ENCODE measurements around the gene BIN2.
A peak's percentile ranks its signal among the peaks of the same experiment; 100 is the strongest.

Gene BIN2

DNA sequence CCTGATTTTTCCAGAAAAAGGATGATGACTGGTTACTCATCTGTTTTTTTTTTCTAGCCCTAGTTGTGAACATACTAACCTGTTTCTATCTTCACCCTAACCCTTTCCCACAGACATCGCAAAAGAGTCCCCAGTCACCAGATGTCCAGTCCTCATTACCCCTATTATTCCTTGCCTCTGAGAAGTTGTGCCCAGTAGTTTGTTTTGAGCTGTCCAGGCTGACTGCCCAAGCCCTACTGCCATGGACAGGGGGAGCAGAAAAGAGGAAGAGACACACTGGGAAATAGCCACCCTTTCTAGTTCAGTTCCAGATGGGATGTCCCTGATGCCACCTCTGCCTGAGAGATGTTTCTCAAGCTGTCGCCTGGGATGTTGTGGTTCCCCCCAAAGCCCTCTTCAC lies 36.3 kb upstream of the BIN2 start:
- TF ChIP-seq CTCF (conservative IDR thresholded peaks at IDR 0.05; ENCODE audit: control insufficient read depth, insufficient read depth, low read depth, low read length), result no peak

GRCh38 chr12:51359851-51360250 lies 35.9 kb upstream of the BIN2 start:
- H3K4me3 ChIP-seq (ENCODE audit: control insufficient read depth, low read depth, low read length), result no peak overlapping the region
- DNase-seq (ENCODE audit: low read depth), result no peak
- no peak for TF ChIP-seq CTCF (conservative IDR thresholded peaks at IDR 0.05; ENCODE audit: control insufficient read depth, insufficient read depth, low read depth, low read length)

More for the DNA sequence above, 36.3 kb upstream of the BIN2 start:
- no peak overlapping the region for H3K4me3 ChIP-seq (ENCODE audit: control insufficient read depth, low read depth, low read length)
- no peak for DNase-seq (ENCODE audit: low read depth)

- DNase-seq (ENCODE audit: low read depth), result no peak
- no peak overlapping the region for H3K4me3 ChIP-seq (ENCODE audit: control insufficient read depth, low read depth, low read length)
- no peak for TF ChIP-seq CTCF (conservative IDR thresholded peaks at IDR 0.05; ENCODE audit: control insufficient read depth, insufficient read depth, low read depth, low read length)
These were observed 34.5 kb upstream of the BIN2 start for GRCh38 chr12:51358496-51358895.

- no peak overlapping the region for H3K4me3 ChIP-seq (ENCODE audit: control insufficient read depth, low read depth, low read length)
- DNase-seq (ENCODE audit: low read depth), result no peak
- TF ChIP-seq CTCF (conservative IDR thresholded peaks at IDR 0.05; ENCODE audit: control insufficient read depth, insufficient read depth, low read depth, low read length), result no peak
These were observed 33.5 kb upstream of the BIN2 start for GRCh38 chr12:51357374-51358047.

DNA sequence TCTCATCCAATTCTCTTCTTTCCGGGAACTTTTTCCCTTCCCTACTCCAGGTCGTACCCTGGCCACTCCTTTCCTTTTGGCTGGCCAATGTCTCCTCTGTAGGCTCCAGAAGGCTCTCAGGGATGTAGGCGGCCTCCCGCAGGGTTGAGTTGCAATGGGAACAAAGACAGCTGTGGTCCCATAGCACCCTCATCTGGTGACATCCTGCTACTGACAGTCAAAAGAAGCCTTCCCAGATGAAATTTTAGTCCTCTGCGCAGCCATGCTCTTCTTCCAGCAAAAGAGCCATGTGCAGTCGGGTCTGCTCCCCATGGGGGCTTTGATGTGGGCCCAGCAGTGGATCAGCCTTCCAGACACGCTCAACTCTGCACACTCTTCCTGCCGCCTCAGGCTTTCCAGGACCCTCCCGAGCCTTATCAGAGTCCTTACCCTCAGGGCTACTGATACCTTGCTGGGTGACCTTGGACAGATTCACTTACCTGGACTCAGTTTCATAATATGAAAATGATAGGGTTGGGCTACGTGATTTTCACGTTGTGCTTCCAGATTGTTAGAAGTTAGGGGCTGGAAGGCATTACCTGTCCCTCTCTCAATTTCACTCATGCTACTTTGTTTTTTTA lies 28.0 kb upstream of the BIN2 start:
- peak; percentile 69 for DNase-seq (ENCODE audit: low read depth)
- no peak overlapping the region for H3K4me3 ChIP-seq (ENCODE audit: control insufficient read depth, low read depth, low read length)
- TF ChIP-seq CTCF (conservative IDR thresholded peaks at IDR 0.05; ENCODE audit: control insufficient read depth, insufficient read depth, low read depth, low read length), result peak; percentile 83

- DNase-seq (ENCODE audit: low read depth), result no peak
- no peak for TF ChIP-seq CTCF (conservative IDR thresholded peaks at IDR 0.05; ENCODE audit: control insufficient read depth, insufficient read depth, low read depth, low read length)
- H3K4me3 ChIP-seq (ENCODE audit: control insufficient read depth, low read depth, low read length), result no peak overlapping the region
These were observed 25.1 kb upstream of the BIN2 start for GRCh38 chr12:51349026-51349425.

All from fibroblast of mammary gland (primary cell).